SIG-M5 treated with dmso at 0.1 percent for 504 hours (cell line): ENCODE measurements around the gene ZAP70.
A peak's percentile ranks its signal among the peaks of the same experiment; 100 is the strongest.
"Not testable (repeated sequence)": the region's sequence is repeated elsewhere in the genome, so short reads cannot be mapped to it uniquely, and the experiment has no call there.

ENCODE experiments used
- DNase-seq: peaks from one replicate; lab custom pipeline; 2025; ENCODE audit not compliant: unreplicated experiment; lab: John Stamatoyannopoulos, UW

Gene ZAP70

DNA sequence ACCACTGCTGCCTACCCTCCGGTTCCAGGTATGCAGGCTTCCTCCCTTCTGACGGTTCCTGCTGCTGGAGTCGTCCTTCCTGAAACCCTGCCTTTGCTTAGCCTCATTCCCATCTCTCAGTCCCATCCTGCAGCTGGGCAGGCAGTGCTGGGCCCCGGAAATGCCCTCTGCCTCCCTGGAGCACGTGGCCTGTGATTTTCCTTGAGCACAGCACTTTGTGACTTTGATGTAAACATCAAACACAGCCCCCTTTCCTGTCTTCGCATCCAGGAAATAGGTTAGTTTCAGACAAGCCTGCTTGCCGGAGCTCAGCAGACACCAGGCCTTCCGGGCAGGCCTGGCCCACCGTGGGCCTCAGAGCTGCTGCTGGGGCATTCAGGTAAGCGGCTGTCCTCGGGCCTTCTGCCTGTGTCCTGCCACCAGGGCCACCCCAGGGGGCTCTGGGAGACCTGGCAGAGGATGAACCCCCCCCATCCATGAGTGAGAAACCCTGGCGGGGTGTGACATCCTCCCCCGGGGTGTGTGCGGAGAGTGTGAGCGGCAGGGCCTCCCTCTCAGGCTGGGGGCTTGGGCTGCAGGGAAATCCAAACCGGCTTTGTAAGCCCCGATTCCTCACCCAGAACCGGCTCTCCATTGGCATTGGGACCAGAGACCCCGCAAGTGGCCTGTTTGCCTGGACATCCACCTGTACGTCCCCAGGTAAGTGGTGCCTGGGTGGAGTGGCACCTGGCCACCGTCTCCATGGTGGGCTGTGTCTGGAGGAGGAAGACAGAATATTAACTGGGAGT lies at the start of gene ZAP70:
Gene ZAP70 (plus strand): TSS at position 281 of the 788 bp plus-strand sequence. CDS start 10,461 bp downstream, outside the sequence.
- no peak for DNase-seq

- DNase-seq = no peak
These were observed 49.8 kb upstream of the ZAP70 start for GRCh38 chr2:97663626-97663961.

DNA sequence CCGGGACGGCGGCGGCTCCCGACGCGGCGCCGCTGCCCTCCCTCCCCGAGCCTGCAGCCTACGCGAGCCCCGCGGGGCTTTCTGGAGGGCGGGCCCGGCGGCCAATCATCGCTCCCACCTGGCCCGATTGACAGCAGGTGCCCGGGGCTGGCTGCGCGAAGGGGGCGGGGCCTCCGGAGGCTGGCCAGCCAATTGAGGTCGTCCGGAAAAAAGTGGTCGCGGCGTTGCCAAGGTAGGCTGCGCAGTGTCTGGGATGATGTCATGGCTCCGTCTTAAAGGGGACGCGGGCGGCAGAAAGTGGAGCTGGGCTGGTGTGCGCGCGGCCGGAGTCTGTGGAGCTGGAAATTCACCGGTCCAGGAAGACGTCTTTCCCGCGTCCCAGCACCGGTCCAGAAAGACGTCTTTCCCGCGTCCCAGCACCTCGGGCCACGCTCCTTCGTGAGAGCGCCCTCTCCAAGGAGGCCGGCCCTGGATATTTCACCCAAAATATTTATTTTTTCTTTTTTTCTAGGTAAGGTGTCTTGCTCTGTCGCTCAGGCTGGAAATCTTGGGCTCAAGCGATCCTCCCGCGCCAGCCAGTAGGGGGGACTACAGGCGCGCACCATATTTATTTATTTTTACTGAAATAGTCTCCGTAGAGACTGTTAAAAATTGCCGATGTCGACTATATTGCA lies 49.3 kb upstream of the ZAP70 start, which contains the start of gene ACTR1B:
Gene ACTR1B (minus strand): TSS at position 83 of the 674 bp plus-strand sequence. CDS start 154 bp downstream, outside the sequence.
- DNase-seq = peak; percentile 99

DNA sequence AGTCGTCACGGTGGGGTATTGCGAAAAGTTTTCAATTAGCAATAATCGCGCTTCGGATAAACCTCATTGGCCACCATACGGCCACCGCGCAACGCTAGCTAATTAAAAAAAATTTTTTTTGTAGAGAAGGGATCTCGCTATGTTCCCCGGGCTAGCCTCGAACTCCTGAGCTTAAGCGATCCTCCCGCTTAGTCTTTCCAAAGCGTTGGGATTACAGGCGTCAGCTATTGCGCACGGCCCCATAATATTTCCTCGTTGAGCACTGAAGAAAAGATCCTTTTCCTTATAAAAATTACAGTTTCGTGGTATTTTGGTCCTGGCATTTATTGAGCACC lies 48.8 kb upstream of the ZAP70 start:
- no peak for DNase-seq

DNA sequence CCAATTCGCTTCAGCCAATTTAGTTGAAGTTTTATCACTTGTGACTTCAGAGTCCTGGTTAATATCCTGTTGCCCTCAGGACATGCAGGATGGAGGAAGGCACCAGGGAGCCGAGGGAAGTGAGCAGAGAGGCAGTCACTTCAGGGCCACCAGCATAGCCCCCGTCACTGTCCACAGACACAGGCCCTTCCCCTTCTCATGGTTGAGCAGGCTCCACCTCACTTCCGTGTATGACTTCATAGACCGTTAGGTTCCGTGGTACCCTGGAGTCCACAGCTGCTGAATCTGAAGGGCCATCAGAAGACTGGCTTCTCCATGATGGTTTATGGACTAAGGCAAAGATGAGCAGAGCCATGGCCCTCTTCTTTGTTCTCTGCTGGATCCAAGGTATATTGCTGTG lies 43.9 kb upstream of the ZAP70 start, which contains the start of gene C2orf92:
Gene C2orf92 (plus strand): TSS at position 266 of the 400 bp plus-strand sequence. CDS start 76 bp downstream, at position 342.
- no peak for DNase-seq

- no peak for DNase-seq
These were observed 42.9 kb upstream of the ZAP70 start for GRCh38 chr2:97670471-97670870.

- no peak for DNase-seq
These were observed 41.9 kb upstream of the ZAP70 start for GRCh38 chr2:97671526-97671925.

GRCh38 chr2:97672606-97673140 lies 40.7 kb upstream of the ZAP70 start:
- not testable (repeated sequence) for DNase-seq

GRCh38 chr2:97673182-97673914 lies 40.0 kb upstream of the ZAP70 start:
- DNase-seq = no peak

- DNase-seq = no peak
These were observed 39.5 kb upstream of the ZAP70 start for GRCh38 chr2:97673915-97674283.

GRCh38 chr2:97675430-97676113 lies 37.8 kb upstream of the ZAP70 start:
- no peak for DNase-seq

GRCh38 chr2:97676620-97677019 lies 36.8 kb upstream of the ZAP70 start:
- no peak for DNase-seq

DNA sequence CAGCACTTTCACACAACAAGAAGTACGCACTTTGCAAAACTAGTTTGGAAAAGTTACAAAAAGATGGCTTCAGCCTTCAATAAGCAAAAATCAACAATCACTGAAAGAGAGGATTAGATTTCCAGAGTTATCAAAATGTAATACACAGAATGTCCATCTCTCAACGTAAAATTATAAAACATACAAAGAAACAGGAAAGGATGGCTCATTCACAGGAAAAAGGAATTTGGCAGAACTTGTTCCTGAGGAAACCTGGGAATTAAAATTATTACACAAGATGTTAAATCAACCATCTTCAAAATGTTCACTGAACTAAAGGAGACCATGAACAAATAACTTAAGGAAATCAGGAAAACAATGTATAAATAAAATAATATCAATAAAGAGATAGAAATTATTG lies 35.9 kb upstream of the ZAP70 start:
- no peak for DNase-seq

GRCh38 chr2:97678298-97678697 lies 35.1 kb upstream of the ZAP70 start:
- peak; percentile 85 for DNase-seq

GRCh38 chr2:97687235-97687634 lies 26.1 kb upstream of the ZAP70 start:
- not testable (repeated sequence) for DNase-seq

- DNase-seq = no peak
These were observed 25.1 kb upstream of the ZAP70 start for GRCh38 chr2:97688062-97688827.

- no peak for DNase-seq
These were observed 22.2 kb upstream of the ZAP70 start for GRCh38 chr2:97691166-97691565.

GRCh38 chr2:97693476-97693875 lies 19.9 kb upstream of the ZAP70 start:
- DNase-seq = no peak

- no peak for DNase-seq
These were observed 17.6 kb upstream of the ZAP70 start for GRCh38 chr2:97695744-97696143.
